H9 (cell line): ENCODE measurements around the gene NDUFB8. TPM values are rescaled to one million over a fixed set of nuclear protein-coding genes. Genes with fewer than 3 reads are reported as not detected.

Experiments used
- DNase-seq: peaks from one replicate; pipeline ENCODE4 v3.0.0-alpha.2; 2017
- H2AFZ ChIP-seq: one replicate; pipeline ENCODE4 v1.6.1; 2013; ENCODE audit warnings: mild to moderate bottlenecking, low read length, control low read depth, moderate library complexity
- H2AK5ac ChIP-seq: 2 replicates; pipeline ENCODE4 v1.6.1; 2013; ENCODE audit warnings: low read length, control low read depth, mixed read lengths; ENCODE audit not compliant: insufficient read length
- H2BK120ac ChIP-seq: one replicate; pipeline ENCODE4 v1.6.1; 2013; ENCODE audit warnings: low read depth, mild to moderate bottlenecking, low read length, control low read depth, inconsistent platforms; ENCODE audit not compliant: poor library complexity, severe bottlenecking
- H2BK12ac ChIP-seq: 2 replicates; pipeline ENCODE4 v1.6.1; 2013; ENCODE audit warnings: low read length, control low read depth, mixed read lengths, low read depth; ENCODE audit not compliant: insufficient read length
- H2BK15ac ChIP-seq: 2 replicates; pipeline ENCODE4 v1.6.1; 2013; ENCODE audit warnings: low read depth, low read length, control low read depth
- H2BK20ac ChIP-seq: one replicate; pipeline ENCODE4 v1.6.1; 2013; ENCODE audit warnings: low read depth, mild to moderate bottlenecking, low read length, control low read depth, inconsistent platforms; ENCODE audit not compliant: poor library complexity, severe bottlenecking
- H2BK5ac ChIP-seq: 2 replicates; pipeline ENCODE4 v1.6.1; 2013; ENCODE audit warnings: low read length, control low read depth, mixed read lengths; ENCODE audit not compliant: insufficient read length
- H3K14ac ChIP-seq: 2 replicates; pipeline ENCODE4 v1.6.1; 2013; ENCODE audit warnings: low read length, control low read depth; ENCODE audit not compliant: insufficient read depth
- H3K18ac ChIP-seq: 2 replicates; pipeline ENCODE4 v1.6.1; 2013; ENCODE audit warnings: low read depth, mild to moderate bottlenecking, mixed read lengths, low read length, control low read depth; ENCODE audit not compliant: insufficient read length
- H3K23ac ChIP-seq: 2 replicates; pipeline ENCODE4 v1.6.1; 2013; ENCODE audit warnings: low read length, control low read depth, mixed read lengths, low read depth; ENCODE audit not compliant: insufficient read length
- H3K23me2 ChIP-seq: 2 replicates; pipeline ENCODE4 v1.6.1; 2013; ENCODE audit warnings: low read depth, mild to moderate bottlenecking, mixed read lengths, low read length, control low read depth; ENCODE audit not compliant: insufficient read length, poor library complexity, severe bottlenecking
- H3K27ac ChIP-seq: 2 replicates; pipeline ENCODE4 v1.5.1; 2013; ENCODE audit warnings: low read length, control low read depth, mixed read lengths, low read depth; ENCODE audit not compliant: insufficient read length
- H3K27me3 ChIP-seq: 2 replicates; pipeline ENCODE4 v1.6.1; 2013; ENCODE audit warnings: low read length, control low read depth, inconsistent platforms; ENCODE audit not compliant: insufficient read depth
- H3K4ac ChIP-seq: 2 replicates; pipeline ENCODE4 v1.6.1; 2013; ENCODE audit warnings: low read depth, mild to moderate bottlenecking, control low read depth, inconsistent platforms, low read length, moderate library complexity
- H3K4me1 ChIP-seq: 2 replicates; pipeline ENCODE4 v1.6.1; 2013; ENCODE audit warnings: low read length, control low read depth, inconsistent platforms; ENCODE audit not compliant: insufficient read depth
- H3K4me2 ChIP-seq: 2 replicates; pipeline ENCODE4 v1.6.1; 2013; ENCODE audit warnings: low read length, control low read depth, mixed read lengths; ENCODE audit not compliant: insufficient read length, insufficient read depth
- H3K56ac ChIP-seq: 2 replicates; pipeline ENCODE4 v1.6.1; 2013; ENCODE audit warnings: low read depth, mild to moderate bottlenecking, mixed read lengths, low read length, control low read depth; ENCODE audit not compliant: insufficient read length
- H3K79me1 ChIP-seq: 2 replicates; pipeline ENCODE4 v1.6.1; 2013; ENCODE audit warnings: low read depth, mild to moderate bottlenecking, moderate library complexity, low read length, control low read depth, inconsistent platforms; ENCODE audit not compliant: insufficient read depth, poor library complexity, severe bottlenecking
- H3K79me2 ChIP-seq: 2 replicates; pipeline ENCODE4 v1.6.1; 2013; ENCODE audit warnings: low read length, control low read depth, inconsistent platforms; ENCODE audit not compliant: insufficient read depth
- H3K9ac ChIP-seq: 2 replicates; pipeline ENCODE4 v1.6.1; 2013; ENCODE audit warnings: low read length, control low read depth, mixed read lengths; ENCODE audit not compliant: insufficient read length; ENCODE audit errors: extremely low read depth
- H3K9me3 ChIP-seq: one replicate; pipeline ENCODE4 v1.6.1; 2013; ENCODE audit warnings: low read depth, low read length, inconsistent platforms; ENCODE audit not compliant: control insufficient read depth
- H3T11ph ChIP-seq: one replicate; pipeline ENCODE4 v1.6.1; 2013; ENCODE audit warnings: mild to moderate bottlenecking, low read length, control low read depth, inconsistent platforms
- H4K20me1 ChIP-seq: one replicate; pipeline ENCODE4 v1.6.1; 2013; ENCODE audit not compliant: control insufficient read depth, insufficient read length, insufficient read depth
- H4K5ac ChIP-seq: 2 replicates; pipeline ENCODE4 v1.6.1; 2013; ENCODE audit warnings: low read depth, mild to moderate bottlenecking, mixed read lengths, low read length, control low read depth; ENCODE audit not compliant: insufficient read length
- H4K8ac ChIP-seq: replicated peaks from 2 replicates; pipeline ENCODE4 v1.6.1; 2013; ENCODE audit warnings: low read length, control low read depth, mixed read lengths, low read depth; ENCODE audit not compliant: insufficient read length
- H4K91ac ChIP-seq: 2 replicates; pipeline ENCODE4 v1.6.1; 2013; ENCODE audit warnings: low read depth, mild to moderate bottlenecking, moderate library complexity, mixed read lengths, low read length, control low read depth; ENCODE audit not compliant: insufficient read length
- H3K27ac Mint-ChIP-seq, 3 experiments: 2 replicates in 2 of 3; 3 replicates in 1 of 3; pipeline ENCODE4 v1.8.0; 2020 to 2021; ENCODE audit warnings: mixed read lengths in 3 of 3, mild to moderate bottlenecking in 1 of 3, moderate library complexity in 1 of 3
- H3K27me3 Mint-ChIP-seq: 2 replicates; pipeline ENCODE4 v1.8.0; 2021; ENCODE audit warnings: low read depth, mild to moderate bottlenecking, moderate library complexity, mixed read lengths
- H3K36me3 Mint-ChIP-seq, 3 experiments: 2 replicates in 2 of 3; 3 replicates in 1 of 3; pipeline ENCODE4 v1.8.0; 2020 to 2021; ENCODE audit warnings: low read depth in 3 of 3, mixed read lengths in 3 of 3; ENCODE audit not compliant: insufficient read depth in 1 of 3
- H3K4me1 Mint-ChIP-seq, 2 experiments: 2 replicates each; pipeline ENCODE4 v1.8.0; 2020; ENCODE audit warnings: mixed read lengths in 2 of 2
- H3K4me3 Mint-ChIP-seq, 2 experiments: 2 replicates in 1 of 2; 3 replicates in 1 of 2; pipeline ENCODE4 v1.8.0; 2020 to 2021; ENCODE audit warnings: mild to moderate bottlenecking in 2 of 2, mixed read lengths in 2 of 2, moderate library complexity in 1 of 2
- H3K9me3 Mint-ChIP-seq, 2 experiments: 2 replicates in 1 of 2; 3 replicates in 1 of 2; pipeline ENCODE4 v1.8.0; 2020; ENCODE audit warnings: mild to moderate bottlenecking in 2 of 2, mixed read lengths in 2 of 2, moderate library complexity in 1 of 2
- WGBS: extraction: QIAGEN DNeasy Blood & Tissue Kit; methylation state at CpG from one replicate; pipeline ENCODE4 v1.1.7; 2013; ENCODE audit warnings: missing lambda C conversion rate, low lambda C conversion rate, mixed read lengths; ENCODE audit not compliant: insufficient read length; ENCODE audit errors: extremely low coverage; 5-methylcytosine and 5-hydroxymethylcytosine counted together
- total RNA-seq: library from RNA; stranded (reverse); gene quantifications from 2 replicates; pipeline ENCODE4 v1.2.1, GENCODE V29; 2021
- TF ChIP-seq, protein P1 (sequence below): fragments of 200-600 bp; sonication (generic); conservative IDR thresholded peaks from 3 replicates; pipeline ENCODE4 v1.8.0; 2021; ENCODE audit warnings: antibody characterized with exemption, mild to moderate bottlenecking

NDUFB8 gene
- total RNA-seq, 1 experiment from 2014 or later: 205 TPM

DNA sequence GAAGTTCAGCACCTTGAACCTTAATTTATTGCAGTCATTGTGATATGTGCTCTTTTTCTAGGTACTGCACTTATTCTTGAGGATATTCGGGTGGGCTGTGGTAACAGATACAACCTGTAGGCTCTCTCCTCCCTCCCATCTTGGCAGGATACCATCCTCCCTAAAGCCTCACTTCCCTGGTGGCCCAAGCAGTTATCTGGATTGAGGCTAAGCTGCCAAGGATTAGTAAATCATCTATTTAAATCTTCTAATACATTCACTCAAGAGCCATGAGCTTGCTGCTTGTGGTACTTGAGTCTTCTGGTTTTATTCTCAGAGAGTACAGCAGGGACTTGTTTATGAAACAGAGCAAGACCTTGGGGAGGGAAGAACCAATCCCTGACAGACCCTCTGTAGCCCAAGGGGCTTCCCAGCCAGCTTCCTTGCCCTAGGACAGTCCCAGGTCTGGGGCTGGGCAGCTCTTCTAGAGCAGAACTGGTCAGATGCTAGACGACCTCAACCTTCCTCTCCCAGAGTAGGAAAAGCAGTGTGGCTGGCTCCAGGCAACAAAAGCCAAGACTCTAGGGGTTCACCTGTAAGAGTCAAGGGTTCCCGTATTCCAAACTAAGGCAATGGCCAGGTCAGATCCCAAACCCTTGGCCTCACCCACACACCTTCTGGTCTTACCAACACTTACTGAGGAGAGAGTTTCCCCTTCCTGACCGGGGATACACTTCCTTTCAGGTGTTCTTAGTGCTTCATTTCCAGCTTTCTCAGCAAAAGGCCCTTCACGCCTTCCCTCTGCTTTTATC is 45.6 kb downstream of the NDUFB8 start:
- peaks cover 50 to 52% of the 10 kb centered on the region in 2 experiments for H3K4me1 Mint-ChIP-seq
- H3K27ac Mint-ChIP-seq: no peak overlapping the region; a peak in 1 of 7 replicates
- H3K36me3 Mint-ChIP-seq: peaks cover 5 to 14% (median 14%) of the 10 kb centered on the region in 3 experiments
- Histone ChIP-seq H2AK5ac (no peak overlapping the region), H3T11ph (no peak overlapping the region), H4K8ac (no peak overlapping the region), H3K56ac (no peak overlapping the region), H3K9ac (no peak overlapping the region), H3K4me2 (no peak overlapping the region), H3K14ac (no peak overlapping the region), H3K23me2 (peaks cover 8% of the 10 kb centered on the region), H3K23ac (no peak overlapping the region), H2AFZ (no peak overlapping the region), H3K27me3 (peaks cover 72% of the 10 kb centered on the region), H2BK15ac (no peak overlapping the region), H3K9me3 (no peaks in the 10 kb centered on the region), H3K18ac (no peak overlapping the region), H4K20me1 (no peaks in the 10 kb centered on the region), H3K4ac (no peak overlapping the region), H2BK12ac (no peak overlapping the region), H3K79me2 (no peaks in the 10 kb centered on the region), H4K5ac (no peak overlapping the region), H3K79me1 (no peaks in the 10 kb centered on the region), H3K27ac (no peak overlapping the region), H2BK20ac (no peak overlapping the region), H4K91ac (no peak overlapping the region), H2BK5ac (no peak overlapping the region), H2BK120ac (no peak overlapping the region), H3K4me1 (peaks cover 7% of the 10 kb centered on the region)
- H3K9me3 Mint-ChIP-seq: peaks cover 0 to 6% of the 10 kb centered on the region in 2 experiments; a peak in 2 of 5 replicates
- no peak for DNase-seq
- no CpG with 5 or more reads among the region's 5 CpGs for WGBS
- no peak overlapping the region for H3K4me3 Mint-ChIP-seq
- TF ChIP-seq, protein P1, sequence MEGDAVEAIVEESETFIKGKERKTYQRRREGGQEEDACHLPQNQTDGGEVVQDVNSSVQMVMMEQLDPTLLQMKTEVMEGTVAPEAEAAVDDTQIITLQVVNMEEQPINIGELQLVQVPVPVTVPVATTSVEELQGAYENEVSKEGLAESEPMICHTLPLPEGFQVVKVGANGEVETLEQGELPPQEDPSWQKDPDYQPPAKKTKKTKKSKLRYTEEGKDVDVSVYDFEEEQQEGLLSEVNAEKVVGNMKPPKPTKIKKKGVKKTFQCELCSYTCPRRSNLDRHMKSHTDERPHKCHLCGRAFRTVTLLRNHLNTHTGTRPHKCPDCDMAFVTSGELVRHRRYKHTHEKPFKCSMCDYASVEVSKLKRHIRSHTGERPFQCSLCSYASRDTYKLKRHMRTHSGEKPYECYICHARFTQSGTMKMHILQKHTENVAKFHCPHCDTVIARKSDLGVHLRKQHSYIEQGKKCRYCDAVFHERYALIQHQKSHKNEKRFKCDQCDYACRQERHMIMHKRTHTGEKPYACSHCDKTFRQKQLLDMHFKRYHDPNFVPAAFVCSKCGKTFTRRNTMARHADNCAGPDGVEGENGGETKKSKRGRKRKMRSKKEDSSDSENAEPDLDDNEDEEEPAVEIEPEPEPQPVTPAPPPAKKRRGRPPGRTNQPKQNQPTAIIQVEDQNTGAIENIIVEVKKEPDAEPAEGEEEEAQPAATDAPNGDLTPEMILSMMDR: no peak
- peaks cover 96% of the 10 kb centered on the region for H3K27me3 Mint-ChIP-seq
